Measurements from ENCODE around the gene ZSWIM6. TPM values are rescaled to one million over a fixed set of nuclear protein-coding genes. Genes with fewer than 3 reads are reported as not detected.
A peak's percentile ranks its signal among the peaks of the same experiment; 100 is the strongest.

ZSWIM6 gene
- total RNA-seq, 1 experiment from 2014 or later = 3.4 TPM

GRCh38 chr5:61313960-61314681 lies 17.9 kb upstream of the ZSWIM6 start:
- peak overlapping the region; percentile 35; the same call in 1 of the 2 replicates for H3K4me3 ChIP-seq (ENCODE audit: low read length)
- H3K27me3 ChIP-seq (ENCODE audit: low read length) = no peaks in the 10 kb centered on the region
- no peaks in the 10 kb centered on the region for H3K79me2 ChIP-seq (ENCODE audit: low read length)
- H3K4me1 ChIP-seq (ENCODE audit: insufficient read depth, low read length) = peaks cover 46% of the 10 kb centered on the region
- BruUV-seq (replicated peaks) = no TSS peak
- ChIA-PET POLR2A (ENCODE audit: unreplicated experiment) (interaction anchor here (0.6 to 1.2 kb wide), 3 partner anchors 10 to 296 kb away, joined by 4 to 5 read pairs (median 4); partner anchors contain the start of gene ZSWIM6), CTCF (interaction anchor here (1.3 kb wide), 1 partner anchor 9 kb away, joined by 4 read pairs; no protein-coding TSS in a partner anchor)
- H4K20me1 ChIP-seq (ENCODE audit: low read length) = no peaks in the 10 kb centered on the region
- H3K27ac ChIP-seq (ENCODE audit: low read length) = peak overlapping the region; percentile 91
- TF ChIP-seq EZH2 (IDR thresholded peaks at IDR 0.05; ENCODE audit: low read length, unreplicated experiment) = no peak
- H3K9me2 ChIP-seq (replicated peaks; ENCODE audit: low read length) = no peaks in the 10 kb centered on the region
- H3K36me3 ChIP-seq (ENCODE audit: low read depth, low read length) = no peaks in the 10 kb centered on the region
- peak overlapping the region; percentile 69 for H3K9ac ChIP-seq (ENCODE audit: low read length)
- peak; percentile 65 for ATAC-seq
- intact Hi-C loops (cut with micrococcal nuclease) = loop anchor here (2.0 kb wide), 1 partner anchor 17 kb away; no protein-coding TSS in a partner anchor
- H3K9me3 ChIP-seq (ENCODE audit: low read length) = no peaks in the 10 kb centered on the region
- DNase-seq = peak; percentile 87
- H2AFZ ChIP-seq (ENCODE audit: low read length) = no peak overlapping the region; the same call in 1 of the 2 replicates
- H3F3A ChIP-seq (ENCODE audit: low read length, unreplicated experiment) = peaks cover 8% of the 10 kb centered on the region
- H3K4me2 ChIP-seq (ENCODE audit: low read length) = peak overlapping the region; percentile 81

GRCh38 chr5:61318376-61318775 lies 13.7 kb upstream of the ZSWIM6 start:
- ATAC-seq = no peak

GRCh38 chr5:61319388-61320146 lies 12.5 kb upstream of the ZSWIM6 start:
- Histone ChIP-seq H3K9me2 (replicated peaks; ENCODE audit: low read length) (no peaks in the 10 kb centered on the region), H3K9ac (ENCODE audit: low read length) (no peak overlapping the region), H3K4me2 (ENCODE audit: low read length) (no peak overlapping the region), H3K27me3 (ENCODE audit: low read length) (no peaks in the 10 kb centered on the region), H3K36me3 (ENCODE audit: low read depth, low read length) (no peaks in the 10 kb centered on the region), H3K4me1 (ENCODE audit: insufficient read depth, low read length) (peaks cover 41% of the 10 kb centered on the region), H4K20me1 (ENCODE audit: low read length) (no peaks in the 10 kb centered on the region), H3K79me2 (ENCODE audit: low read length) (no peaks in the 10 kb centered on the region), H3K4me3 (ENCODE audit: low read length) (no peak overlapping the region), H3K9me3 (ENCODE audit: low read length) (no peaks in the 10 kb centered on the region), H3K27ac (ENCODE audit: low read length) (no peak overlapping the region), H2AFZ (ENCODE audit: low read length) (no peak overlapping the region), H3F3A (ENCODE audit: low read length, unreplicated experiment) (peaks cover 11% of the 10 kb centered on the region)
- CTCF ChIA-PET = no interaction called here
- TF ChIP-seq EZH2 (IDR thresholded peaks at IDR 0.05; ENCODE audit: low read length, unreplicated experiment) (no peak), CTCF (conservative IDR thresholded peaks at IDR 0.05; ENCODE audit: low read depth, low read length) (no peak), EZH2phosphoT487 (IDR thresholded peaks at IDR 0.05; ENCODE audit: borderline replicate concordance, low read length) (no peak)
- DNase-seq = no peak
- POLR2A ChIA-PET (ENCODE audit: unreplicated experiment) = no interaction called here
- no TSS peak for BruUV-seq (replicated peaks)
- no peak for ATAC-seq
- intact Hi-C loops (cut with micrococcal nuclease) = no loop called here

More at GRCh38 chr5:61318376-61318775, 13.7 kb upstream of the ZSWIM6 start:
- ChIA-PET CTCF (no interaction called here), POLR2A (ENCODE audit: unreplicated experiment) (no interaction called here)
- H3K27ac ChIP-seq (ENCODE audit: low read length) = no peak overlapping the region
- H3K4me2 ChIP-seq (ENCODE audit: low read length) = no peak overlapping the region
- H3K36me3 ChIP-seq (ENCODE audit: low read depth, low read length) = no peaks in the 10 kb centered on the region
- H3K4me1 ChIP-seq (ENCODE audit: insufficient read depth, low read length) = peaks cover 42% of the 10 kb centered on the region
- H2AFZ ChIP-seq (ENCODE audit: low read length) = no peak overlapping the region
- no peak overlapping the region for H3K4me3 ChIP-seq (ENCODE audit: low read length)
- peaks cover 11% of the 10 kb centered on the region for H3F3A ChIP-seq (ENCODE audit: low read length, unreplicated experiment)
- no TSS peak for BruUV-seq (replicated peaks)
- intact Hi-C loops (cut with micrococcal nuclease) = no loop called here
- H3K27me3 ChIP-seq (ENCODE audit: low read length) = no peaks in the 10 kb centered on the region
- H3K79me2 ChIP-seq (ENCODE audit: low read length) = no peaks in the 10 kb centered on the region
- no peaks in the 10 kb centered on the region for H4K20me1 ChIP-seq (ENCODE audit: low read length)
- H3K9me3 ChIP-seq (ENCODE audit: low read length) = no peaks in the 10 kb centered on the region
- no peak overlapping the region for H3K9ac ChIP-seq (ENCODE audit: low read length)
- no peak for TF ChIP-seq CTCF (conservative IDR thresholded peaks at IDR 0.05; ENCODE audit: low read depth, low read length)
- no peak for TF ChIP-seq EZH2phosphoT487 (IDR thresholded peaks at IDR 0.05; ENCODE audit: borderline replicate concordance, low read length)
- TF ChIP-seq EZH2 (IDR thresholded peaks at IDR 0.05; ENCODE audit: low read length, unreplicated experiment) = no peak
- no peak for DNase-seq
- H3K9me2 ChIP-seq (replicated peaks; ENCODE audit: low read length) = no peaks in the 10 kb centered on the region

Measured in PC-3 (cell line).